Measurements from ENCODE around the gene BPIFA3.

The BPIFA3 gene

GRCh38 chr20:33249456-33249855, 32.3 kb downstream of the BPIFA3 start:
- DNase-seq (ENCODE audit: insufficient read length, low spot score), result no peak

GRCh38 chr20:33250666-33251065, 33.5 kb downstream of the BPIFA3 start:
- no peak for TF ChIP-seq POLR2A (IDR thresholded peaks at IDR 0.05; ENCODE audit: low read depth, low read length)
- TF ChIP-seq POLR2AphosphoS5 (IDR thresholded peaks at IDR 0.05; ENCODE audit: low read depth, low read length), result no peak
- TF ChIP-seq TAF1 (IDR thresholded peaks at IDR 0.05; ENCODE audit: low read depth, low read length), result no peak
- no peak for TF ChIP-seq POU2F2 (IDR thresholded peaks at IDR 0.05; ENCODE audit: low read depth, low read length)
- no peak for TF ChIP-seq SPI1 (IDR thresholded peaks at IDR 0.05; ENCODE audit: low read depth, low read length)
- no peak for TF ChIP-seq PAX5 (IDR thresholded peaks at IDR 0.05; ENCODE audit: insufficient read depth, low read length, severe bottlenecking)
- DNase-seq (ENCODE audit: insufficient read length, low spot score), result no peak
- no peak for FAIRE-seq

More at GRCh38 chr20:33249456-33249855, 32.3 kb downstream of the BPIFA3 start:
- TF ChIP-seq POLR2AphosphoS5 (IDR thresholded peaks at IDR 0.05; ENCODE audit: low read depth, low read length) (no peak), PAX5 (IDR thresholded peaks at IDR 0.05; ENCODE audit: insufficient read depth, low read length, severe bottlenecking) (no peak), SPI1 (IDR thresholded peaks at IDR 0.05; ENCODE audit: low read depth, low read length) (no peak), POLR2A (IDR thresholded peaks at IDR 0.05; ENCODE audit: low read depth, low read length) (no peak), POU2F2 (IDR thresholded peaks at IDR 0.05; ENCODE audit: low read depth, low read length) (no peak), TAF1 (IDR thresholded peaks at IDR 0.05; ENCODE audit: low read depth, low read length) (no peak)
- no peak for FAIRE-seq

GRCh38 chr20:33251496-33251895, 34.3 kb downstream of the BPIFA3 start:
- FAIRE-seq (no peak), DNase-seq (ENCODE audit: insufficient read length, low spot score) (no peak)
- TF ChIP-seq POLR2AphosphoS5 (IDR thresholded peaks at IDR 0.05; ENCODE audit: low read depth, low read length) (no peak), POLR2A (IDR thresholded peaks at IDR 0.05; ENCODE audit: low read depth, low read length) (no peak), PAX5 (IDR thresholded peaks at IDR 0.05; ENCODE audit: insufficient read depth, low read length, severe bottlenecking) (no peak), POU2F2 (IDR thresholded peaks at IDR 0.05; ENCODE audit: low read depth, low read length) (no peak), TAF1 (IDR thresholded peaks at IDR 0.05; ENCODE audit: low read depth, low read length) (no peak), SPI1 (IDR thresholded peaks at IDR 0.05; ENCODE audit: low read depth, low read length) (no peak)

- no peak for FAIRE-seq
- TF ChIP-seq POLR2AphosphoS5 (IDR thresholded peaks at IDR 0.05; ENCODE audit: low read depth, low read length) (no peak), TAF1 (IDR thresholded peaks at IDR 0.05; ENCODE audit: low read depth, low read length) (no peak), POU2F2 (IDR thresholded peaks at IDR 0.05; ENCODE audit: low read depth, low read length) (no peak), PAX5 (IDR thresholded peaks at IDR 0.05; ENCODE audit: insufficient read depth, low read length, severe bottlenecking) (no peak), POLR2A (IDR thresholded peaks at IDR 0.05; ENCODE audit: low read depth, low read length) (no peak), SPI1 (IDR thresholded peaks at IDR 0.05; ENCODE audit: low read depth, low read length) (no peak)
- DNase-seq (ENCODE audit: insufficient read length, low spot score), result no peak
These were observed 35.3 kb downstream of the BPIFA3 start for GRCh38 chr20:33252460-33252859.

- FAIRE-seq (no peak), DNase-seq (ENCODE audit: insufficient read length, low spot score) (no peak)
- no peak for TF ChIP-seq SPI1 (IDR thresholded peaks at IDR 0.05; ENCODE audit: low read depth, low read length)
- TF ChIP-seq POU2F2 (IDR thresholded peaks at IDR 0.05; ENCODE audit: low read depth, low read length), result no peak
- no peak for TF ChIP-seq POLR2AphosphoS5 (IDR thresholded peaks at IDR 0.05; ENCODE audit: low read depth, low read length)
- TF ChIP-seq PAX5 (IDR thresholded peaks at IDR 0.05; ENCODE audit: insufficient read depth, low read length, severe bottlenecking), result no peak
- no peak for TF ChIP-seq TAF1 (IDR thresholded peaks at IDR 0.05; ENCODE audit: low read depth, low read length)
- TF ChIP-seq POLR2A (IDR thresholded peaks at IDR 0.05; ENCODE audit: low read depth, low read length), result no peak
These were observed 37.9 kb downstream of the BPIFA3 start for GRCh38 chr20:33255005-33255404.

GRCh38 chr20:33257237-33257636, 40.1 kb downstream of the BPIFA3 start:
- FAIRE-seq (no peak), DNase-seq (ENCODE audit: insufficient read length, low spot score) (no peak)
- TF ChIP-seq POLR2A (IDR thresholded peaks at IDR 0.05; ENCODE audit: low read depth, low read length) (no peak), PAX5 (IDR thresholded peaks at IDR 0.05; ENCODE audit: insufficient read depth, low read length, severe bottlenecking) (no peak), SPI1 (IDR thresholded peaks at IDR 0.05; ENCODE audit: low read depth, low read length) (no peak), TAF1 (IDR thresholded peaks at IDR 0.05; ENCODE audit: low read depth, low read length) (no peak), POLR2AphosphoS5 (IDR thresholded peaks at IDR 0.05; ENCODE audit: low read depth, low read length) (no peak), POU2F2 (IDR thresholded peaks at IDR 0.05; ENCODE audit: low read depth, low read length) (no peak)

GRCh38 chr20:33259371-33259770, 42.2 kb downstream of the BPIFA3 start:
- DNase-seq (ENCODE audit: insufficient read length, low spot score) (no peak), FAIRE-seq (no peak)
- no peak for TF ChIP-seq SPI1 (IDR thresholded peaks at IDR 0.05; ENCODE audit: low read depth, low read length)
- no peak for TF ChIP-seq POU2F2 (IDR thresholded peaks at IDR 0.05; ENCODE audit: low read depth, low read length)
- no peak for TF ChIP-seq TAF1 (IDR thresholded peaks at IDR 0.05; ENCODE audit: low read depth, low read length)
- no peak for TF ChIP-seq PAX5 (IDR thresholded peaks at IDR 0.05; ENCODE audit: insufficient read depth, low read length, severe bottlenecking)
- TF ChIP-seq POLR2AphosphoS5 (IDR thresholded peaks at IDR 0.05; ENCODE audit: low read depth, low read length), result no peak
- TF ChIP-seq POLR2A (IDR thresholded peaks at IDR 0.05; ENCODE audit: low read depth, low read length), result no peak

GRCh38 chr20:33261465-33261864, 44.3 kb downstream of the BPIFA3 start:
- TF ChIP-seq POU2F2 (IDR thresholded peaks at IDR 0.05; ENCODE audit: low read depth, low read length) (no peak), POLR2A (IDR thresholded peaks at IDR 0.05; ENCODE audit: low read depth, low read length) (no peak), PAX5 (IDR thresholded peaks at IDR 0.05; ENCODE audit: insufficient read depth, low read length, severe bottlenecking) (no peak), POLR2AphosphoS5 (IDR thresholded peaks at IDR 0.05; ENCODE audit: low read depth, low read length) (no peak)
- no peak for DNase-seq (ENCODE audit: insufficient read length, low spot score)
- FAIRE-seq, result no peak

GRCh38 chr20:33262658-33263065, 45.5 kb downstream of the BPIFA3 start:
- FAIRE-seq (no peak), DNase-seq (ENCODE audit: insufficient read length, low spot score) (no peak)
- TF ChIP-seq POLR2AphosphoS5 (IDR thresholded peaks at IDR 0.05; ENCODE audit: low read depth, low read length) (no peak), POU2F2 (IDR thresholded peaks at IDR 0.05; ENCODE audit: low read depth, low read length) (no peak)

- TF ChIP-seq POLR2AphosphoS5 (IDR thresholded peaks at IDR 0.05; ENCODE audit: low read depth, low read length), result no peak
- no peak for TF ChIP-seq POLR2A (IDR thresholded peaks at IDR 0.05; ENCODE audit: low read depth, low read length)
- no peak for TF ChIP-seq TAF1 (IDR thresholded peaks at IDR 0.05; ENCODE audit: low read depth, low read length)
- no peak for TF ChIP-seq POU2F2 (IDR thresholded peaks at IDR 0.05; ENCODE audit: low read depth, low read length)
- no peak for TF ChIP-seq SPI1 (IDR thresholded peaks at IDR 0.05; ENCODE audit: low read depth, low read length)
- no peak for TF ChIP-seq PAX5 (IDR thresholded peaks at IDR 0.05; ENCODE audit: insufficient read depth, low read length, severe bottlenecking)
- FAIRE-seq, result no peak
- DNase-seq (ENCODE audit: insufficient read length, low spot score), result no peak
These were observed 46.6 kb downstream of the BPIFA3 start for GRCh38 chr20:33263784-33264183.

All from GM12891 (cell line).